Subcutaneous adipose tissue (tissue), 4 donors: ENCODE measurements around the gene RCAN2. TPM values are rescaled to one million over a fixed set of nuclear protein-coding genes. Genes with fewer than 3 reads are reported as not detected.

Experiments
- CTCF ChIP-seq: fragments of 450-650 bp; IDR thresholded peaks from one replicate; pipeline ENCODE4 v1.5.1; 2016; ENCODE audit warnings: low read depth, mild to moderate bottlenecking, control low read depth, antibody characterized with exemption, moderate library complexity
- total RNA-seq, 4 donors: library from RNA; depleted of rRNA; stranded (reverse); fragments of >200 nt; gene quantifications; one replicate each; pipeline ENCODE4 v1.1.0, GENCODE V29; 2016

RCAN2 gene
- total RNA-seq, 4 donors from 2014 or later: 8.8 to 17.2 (median 13.7) TPM

- TF ChIP-seq CTCF: no peak
Measured at GRCh38 chr6:46412662-46413061, 78.6 kb downstream of the RCAN2 start.

GRCh38 chr6:46411456-46412197, 79.6 kb downstream of the RCAN2 start:
- no peak for TF ChIP-seq CTCF

GRCh38 chr6:46410334-46410953, 80.8 kb downstream of the RCAN2 start:
- no peak for TF ChIP-seq CTCF

GRCh38 chr6:46407776-46408530, 83.3 kb downstream of the RCAN2 start:
- no peak for TF ChIP-seq CTCF

- TF ChIP-seq CTCF: no peak
Measured at GRCh38 chr6:46407246-46407645, 84.0 kb downstream of the RCAN2 start.

GRCh38 chr6:46400898-46401297, 90.4 kb downstream of the RCAN2 start:
- no peak for TF ChIP-seq CTCF

- no peak for TF ChIP-seq CTCF
Measured at GRCh38 chr6:46395530-46395929, 95.7 kb downstream of the RCAN2 start.
